Left lung (tissue), 10 donors: ENCODE data around the gene TAS1R1. TPM values are rescaled to one million over a fixed set of nuclear protein-coding genes. Genes with fewer than 3 reads are reported as not detected.

Experiments used
- ATAC-seq: fragments of 200-7000 bp; cut with Tn5 transposase; one replicate; pipeline ENCODE4 v1.9.1; 2020; ENCODE audit warnings: moderate library complexity
- DNase-seq, 4 donors: peaks; one replicate each; pipeline ENCODE4 v3.0.0-alpha.2; 2013 to 2020
- H3K27ac ChIP-seq, 2 donors: fragments of 200-600 bp; sonication (generic) in 1 of 2; one replicate each; pipeline versions ENCODE4 v1.5.0 to v1.8.0; 2020 to 2021
- H3K27me3 ChIP-seq, 2 donors: fragments of 200-600 bp; sonication (generic) in 1 of 2; one replicate each; pipeline versions ENCODE4 v1.5.0 to v1.8.0; 2020 to 2021
- H3K36me3 ChIP-seq, 2 donors: fragments of 200-600 bp; sonication (generic) in 1 of 2; one replicate each; pipeline versions ENCODE4 v1.5.0 to v1.8.0; 2020 to 2021
- H3K4me1 ChIP-seq, 2 donors: fragments of 200-600 bp; one replicate each; pipeline ENCODE4 v1.8.0; 2021
- H3K4me3 ChIP-seq, 2 donors: fragments of 200-600 bp; sonication (generic) in 1 of 2; one replicate each; pipeline versions ENCODE4 v1.5.0 to v1.8.0; 2020 to 2021; ENCODE audit warnings: mild to moderate bottlenecking in 1 of 2
- H3K9me3 ChIP-seq, 2 donors: fragments of 200-600 bp; sonication (generic) in 1 of 2; one replicate each; pipeline versions ENCODE4 v1.5.0 to v1.8.0; 2020 to 2021
- CTCF ChIP-seq, 2 donors: fragments of 200-600 bp; sonication (generic) in 1 of 2; IDR thresholded peaks; one replicate each; pipeline versions ENCODE4 v1.5.0 to v1.8.0; 2021; ENCODE audit warnings: antibody characterized with exemption in 2 of 2
- intact Hi-C, 2 donors: fragments of 100-400 bp; cut with DNase I; formaldehyde crosslinking; loops; one replicate each; pipeline versions ENCODE4 v1.11.2 to v1.14.2; 2022
- polyA plus RNA-seq, 6 donors: library from polyadenylated mRNA; unstranded; fragments of 120-200 nt; gene quantifications; one replicate each; pipeline ENCODE4 v1.2.1, GENCODE V29; 2013; ENCODE audit not compliant: insufficient read length in 6 of 6
- total RNA-seq, 2 donors: library from RNA; stranded (reverse); fragmentation: NEBNext Ultra II Directional; extraction: Animal tissue kit (Norgen Biotek cat#: 25700); gene quantifications; one replicate each; pipeline ENCODE4 v1.2.1, GENCODE V29; 2021
- donor health status: DM: no; HTN: yes; CAD: no.
- donor health status: DM: no; HTN: no; CAD: no.

The TAS1R1 gene
- total and polyA plus RNA-seq, 8 donors = 0.07 to 0.21 (median 0.18) TPM; not detected in 2

GRCh38 chr1:6592441-6592840, 37.3 kb downstream of the TAS1R1 start:
- intact Hi-C loops = no loop called here
- H3K4me3 ChIP-seq = no peak overlapping the region
- peaks cover 0 to 62% of the 10 kb centered on the region in 2 donors for H3K4me1 ChIP-seq
- no peak for DNase-seq
- H3K27me3 ChIP-seq = no peaks in the 10 kb centered on the region
- no peaks in the 10 kb centered on the region for H3K9me3 ChIP-seq
- TF ChIP-seq CTCF (IDR thresholded peaks at IDR 0.05) = no peak
- no peak overlapping the region for H3K27ac ChIP-seq
- no peak for ATAC-seq
- peaks cover 0 to 100% of the 10 kb centered on the region in 2 donors for H3K36me3 ChIP-seq

- H3K27ac ChIP-seq = no peak overlapping the region
- H3K4me3 ChIP-seq = no peak overlapping the region
- peaks cover 0 to 64% of the 10 kb centered on the region in 2 donors for H3K4me1 ChIP-seq
- DNase-seq = peak in 1 of 4 donors; percentile 81
- no peak for TF ChIP-seq CTCF (IDR thresholded peaks at IDR 0.05)
- H3K36me3 ChIP-seq = peaks cover 0 to 100% of the 10 kb centered on the region in 2 donors
- H3K9me3 ChIP-seq = no peaks in the 10 kb centered on the region
- intact Hi-C loops = no loop called here
- ATAC-seq = no peak
- H3K27me3 ChIP-seq = no peaks in the 10 kb centered on the region
Observed at GRCh38 chr1:6592865-6593593, 37.9 kb downstream of the TAS1R1 start.

GRCh38 chr1:6593810-6594209, 38.7 kb downstream of the TAS1R1 start:
- Histone ChIP-seq H3K9me3 (no peaks in the 10 kb centered on the region), H3K27me3 (no peaks in the 10 kb centered on the region), H3K27ac (no peak overlapping the region), H3K36me3 (peaks cover 0 to 100% of the 10 kb centered on the region in 2 donors), H3K4me3 (no peak overlapping the region), H3K4me1 (peaks cover 0 to 65% of the 10 kb centered on the region in 2 donors)
- no peak for DNase-seq
- intact Hi-C loops = no loop called here
- no peak for ATAC-seq
- no peak for TF ChIP-seq CTCF (IDR thresholded peaks at IDR 0.05)

GRCh38 chr1:6594977-6595740, 40.1 kb downstream of the TAS1R1 start:
- H3K4me3 ChIP-seq = no peak overlapping the region
- no peak for TF ChIP-seq CTCF (IDR thresholded peaks at IDR 0.05)
- no peak for ATAC-seq
- H3K27me3 ChIP-seq = no peaks in the 10 kb centered on the region
- H3K36me3 ChIP-seq = peaks cover 0 to 92% of the 10 kb centered on the region in 2 donors
- peaks cover 7 to 71% of the 10 kb centered on the region in 2 donors for H3K4me1 ChIP-seq
- H3K9me3 ChIP-seq = no peaks in the 10 kb centered on the region
- H3K27ac ChIP-seq = no peak overlapping the region
- intact Hi-C loops = no loop called here
- no peak for DNase-seq

GRCh38 chr1:6596351-6596750, 41.2 kb downstream of the TAS1R1 start:
- ATAC-seq = no peak
- Histone ChIP-seq H3K9me3 (no peaks in the 10 kb centered on the region), H3K4me3 (no peak overlapping the region), H3K4me1 (peaks cover 7 to 67% of the 10 kb centered on the region in 2 donors), H3K36me3 (peaks cover 0 to 80% of the 10 kb centered on the region in 2 donors), H3K27ac (no peak overlapping the region), H3K27me3 (no peaks in the 10 kb centered on the region)
- no peak for DNase-seq
- intact Hi-C loops = no loop called here
- TF ChIP-seq CTCF (IDR thresholded peaks at IDR 0.05) = no peak
